Measurements from ENCODE around the gene CENPQ.

Gene CENPQ

DNA sequence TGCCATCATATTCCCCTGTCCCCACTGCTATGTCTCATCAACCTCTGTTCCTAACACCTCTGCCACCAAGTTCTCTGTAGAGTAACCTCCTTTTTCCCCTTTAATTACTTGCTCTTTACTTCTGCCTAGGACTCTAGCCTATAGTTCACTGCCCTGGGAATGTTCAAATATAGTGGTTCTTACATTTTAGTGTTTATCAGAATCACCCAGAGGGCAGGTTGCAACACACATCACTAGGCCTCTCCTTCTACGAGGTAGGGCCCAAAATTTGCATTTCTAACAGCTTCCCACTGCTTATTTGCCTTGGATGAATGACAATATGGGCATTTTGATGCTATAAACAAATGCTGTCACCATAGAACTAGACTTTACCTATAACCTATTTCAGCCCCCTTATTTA lies 64.2 kb downstream of the CENPQ start:
- H3K4me1 Mint-ChIP-seq, result no peaks in the 10 kb centered on the region
- no peak overlapping the region for H3K27ac Mint-ChIP-seq
- H3K4me3 Mint-ChIP-seq, result no peak overlapping the region
- TF ChIP-seq CTCF (IDR thresholded peaks at IDR 0.05; ENCODE audit: unreplicated experiment in 3 of 3), result no peak
- H3K9me3 Mint-ChIP-seq, result no peaks in the 10 kb centered on the region
- H3K36me3 Mint-ChIP-seq (ENCODE audit: low read depth), result no peaks in the 10 kb centered on the region
- H3K27me3 Mint-ChIP-seq (ENCODE audit: low read depth), result no peaks in the 10 kb centered on the region

DNA sequence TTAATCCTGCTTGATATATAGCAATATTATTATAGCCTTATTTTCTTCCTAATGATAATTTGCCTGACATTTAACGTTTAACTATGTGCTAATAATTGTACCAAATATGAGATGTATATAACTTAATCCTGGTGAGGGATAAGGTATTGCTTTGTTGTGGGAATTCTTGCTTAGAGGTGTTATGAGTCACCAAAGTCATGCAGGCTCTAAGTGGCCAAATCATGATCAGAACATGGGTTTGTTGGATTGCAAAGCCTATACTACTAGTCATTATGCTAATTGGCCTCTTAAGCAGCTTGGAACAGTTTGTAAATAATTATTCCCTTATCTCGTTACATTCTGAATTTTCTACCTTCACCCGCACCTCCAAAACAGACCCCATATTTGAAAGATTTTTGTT lies 65.4 kb downstream of the CENPQ start:
- H3K4me3 Mint-ChIP-seq, result no peak overlapping the region
- TF ChIP-seq CTCF (IDR thresholded peaks at IDR 0.05; ENCODE audit: unreplicated experiment in 3 of 3), result no peak
- H3K27ac Mint-ChIP-seq, result no peak overlapping the region
- no peaks in the 10 kb centered on the region for H3K36me3 Mint-ChIP-seq (ENCODE audit: low read depth)
- H3K27me3 Mint-ChIP-seq (ENCODE audit: low read depth), result no peaks in the 10 kb centered on the region
- no peaks in the 10 kb centered on the region for H3K4me1 Mint-ChIP-seq
- H3K9me3 Mint-ChIP-seq, result no peaks in the 10 kb centered on the region

DNA sequence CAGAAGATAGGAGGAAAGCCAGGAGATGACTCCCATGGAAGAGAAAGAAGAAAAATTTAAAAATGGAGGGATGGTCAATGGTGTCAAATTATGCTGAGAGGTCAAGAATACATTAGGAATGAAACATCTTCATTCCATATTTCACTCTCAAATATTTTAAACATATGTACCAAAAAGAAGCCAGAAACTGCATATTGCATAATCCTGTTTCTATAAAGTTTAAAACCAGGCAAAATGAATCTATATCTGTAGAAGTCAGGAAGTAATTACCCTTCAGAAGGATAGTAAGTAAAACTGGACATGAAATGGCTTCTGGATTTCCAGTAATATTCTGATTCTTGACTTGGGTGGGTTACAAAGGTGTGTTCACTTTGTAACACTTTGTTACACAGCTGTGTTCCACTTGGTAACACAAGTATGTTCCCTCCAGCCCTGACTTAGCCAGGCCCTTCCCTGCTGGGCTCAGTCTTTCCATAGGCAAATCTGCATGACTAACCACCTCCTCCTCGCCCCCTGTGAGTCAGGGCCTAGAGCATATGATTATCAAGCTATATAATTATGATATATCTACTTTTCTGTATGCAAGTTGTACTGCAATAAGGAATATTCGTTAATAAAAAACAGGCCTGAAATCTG lies 67.1 kb downstream of the CENPQ start:
- Mint-ChIP-seq H3K4me1 (no peaks in the 10 kb centered on the region), H3K27ac (no peak overlapping the region), H3K36me3 (ENCODE audit: low read depth) (no peaks in the 10 kb centered on the region), H3K4me3 (no peak overlapping the region), H3K27me3 (ENCODE audit: low read depth) (no peaks in the 10 kb centered on the region), H3K9me3 (no peaks in the 10 kb centered on the region)
- TF ChIP-seq CTCF (IDR thresholded peaks at IDR 0.05; ENCODE audit: unreplicated experiment in 3 of 3), result no peak

- no peaks in the 10 kb centered on the region for H3K9me3 Mint-ChIP-seq
- H3K4me3 Mint-ChIP-seq, result peak overlapping the region; percentile 26 to 61 (median 52)
- peak; percentile 78 to 93 (median 79) for TF ChIP-seq CTCF (IDR thresholded peaks at IDR 0.05; ENCODE audit: unreplicated experiment in 3 of 3)
- H3K36me3 Mint-ChIP-seq (ENCODE audit: low read depth), result no peaks in the 10 kb centered on the region
- H3K27me3 Mint-ChIP-seq (ENCODE audit: low read depth), result no peaks in the 10 kb centered on the region
- H3K4me1 Mint-ChIP-seq, result no peaks in the 10 kb centered on the region
- no peak overlapping the region for H3K27ac Mint-ChIP-seq
Observed at GRCh38 chr6:49531774-49532569, 68.8 kb downstream of the CENPQ start.

GRCh38 chr6:49535795-49536194 lies 72.6 kb downstream of the CENPQ start:
- H3K4me1 Mint-ChIP-seq, result no peaks in the 10 kb centered on the region
- H3K9me3 Mint-ChIP-seq, result no peaks in the 10 kb centered on the region
- no peak overlapping the region for H3K27ac Mint-ChIP-seq
- H3K36me3 Mint-ChIP-seq (ENCODE audit: low read depth), result no peaks in the 10 kb centered on the region
- H3K27me3 Mint-ChIP-seq (ENCODE audit: low read depth), result no peaks in the 10 kb centered on the region
- no peak overlapping the region for H3K4me3 Mint-ChIP-seq
- no peak for TF ChIP-seq CTCF (IDR thresholded peaks at IDR 0.05; ENCODE audit: unreplicated experiment in 3 of 3)

- Mint-ChIP-seq H3K36me3 (ENCODE audit: low read depth) (no peaks in the 10 kb centered on the region), H3K9me3 (no peaks in the 10 kb centered on the region), H3K4me3 (no peak overlapping the region), H3K27ac (no peak overlapping the region), H3K4me1 (no peaks in the 10 kb centered on the region), H3K27me3 (ENCODE audit: low read depth) (no peaks in the 10 kb centered on the region)
- no peak for TF ChIP-seq CTCF (IDR thresholded peaks at IDR 0.05; ENCODE audit: unreplicated experiment in 3 of 3)
Observed at GRCh38 chr6:49539102-49539501, 75.9 kb downstream of the CENPQ start.
